H1 (cell line): ENCODE results near the gene ATP1A1. TPM values are rescaled to one million over a fixed set of nuclear protein-coding genes. Genes with fewer than 3 reads are reported as not detected.

Experiments
- CTCF ChIA-PET: fragments of 300-600 bp; sonication (Branson Sonifier 250); formaldehyde crosslinking; loops from one replicate; lab custom pipeline; 2021; ENCODE audit not compliant: partially characterized antibody; lab: Charles Lee
- POLR2A ChIA-PET: fragments of 300-600 bp; sonication (Branson Sonifier 250); formaldehyde crosslinking; loops from one replicate; lab custom pipeline; 2021; ENCODE audit warnings: inconsistent platforms; ENCODE audit not compliant: partially characterized antibody; lab: Charles Lee
- DNase-seq, 2 experiments: peaks; one replicate each; pipeline versions ENCODE4 v3.0.0 to v3.0.0-alpha.2; 2010 to 2022; ENCODE audit warnings: low spot score in 2 of 2, low read depth in 1 of 2, mixed read lengths in 1 of 2
- FAIRE-seq: peaks from 2 replicates; lab custom pipeline; 2011; peaks lifted over from hg19 to GRCh38; lab: Jason Lieb, UNC
- H2AFZ ChIP-seq: 2 replicates; pipeline ENCODE4 v1.8.1; 2012; ENCODE audit warnings: low read length, inconsistent platforms
- H2AK5ac ChIP-seq: 2 replicates; pipeline ENCODE4 v1.6.1; 2013; ENCODE audit warnings: low read depth, low read length
- H2BK120ac ChIP-seq: replicated peaks from 2 replicates; pipeline ENCODE3; 2013; ENCODE audit warnings: low read depth, low read length, inconsistent platforms
- H2BK12ac ChIP-seq: 2 replicates; pipeline ENCODE4 v1.6.1; 2013; ENCODE audit warnings: low read depth, low read length
- H2BK15ac ChIP-seq: 2 replicates; pipeline ENCODE4 v1.6.1; 2013; ENCODE audit warnings: low read length
- H2BK20ac ChIP-seq: 2 replicates; pipeline ENCODE4 v1.6.1; 2013; ENCODE audit warnings: low read length
- H2BK5ac ChIP-seq: 2 replicates; pipeline ENCODE4 v1.6.1; 2013; ENCODE audit warnings: low read depth, low read length
- H3K14ac ChIP-seq: 2 replicates; pipeline ENCODE4 v1.6.1; 2013; ENCODE audit warnings: inconsistent platforms; ENCODE audit not compliant: insufficient read length
- H3K18ac ChIP-seq: 2 replicates; pipeline ENCODE4 v1.6.1; 2013; ENCODE audit warnings: low read length; ENCODE audit errors: extremely low read depth
- H3K23ac ChIP-seq: 2 replicates; pipeline ENCODE4 v1.6.1; 2013; ENCODE audit warnings: inconsistent platforms; ENCODE audit not compliant: insufficient read length
- H3K23me2 ChIP-seq: 2 replicates; pipeline ENCODE4 v1.6.1; 2013; ENCODE audit warnings: low read depth, low read length
- H3K27ac ChIP-seq: 2 replicates; pipeline ENCODE4 v1.6.1; 2011; ENCODE audit warnings: low read depth, low read length, inconsistent platforms
- H3K27me3 ChIP-seq, 4 experiments: replicated peaks in 1 of 4; 1 replicate in 1 of 4; 2 replicates in 3 of 4; pipeline versions ENCODE4 v1.6.1 to v1.8.1; 2011 to 2013; ENCODE audit warnings: low read length in 3 of 4, mild to moderate bottlenecking in 3 of 4, inconsistent platforms in 2 of 4, mixed read lengths in 2 of 4, moderate library complexity in 1 of 4; ENCODE audit not compliant: control insufficient read depth in 3 of 4, insufficient read depth in 3 of 4; ENCODE audit errors: extremely low read depth in 1 of 4
- H3K36me3 ChIP-seq, 4 experiments: 2 replicates each; pipeline versions ENCODE4 v1.6.1 to v1.8.1; 2011 to 2013; ENCODE audit warnings: mild to moderate bottlenecking in 4 of 4, low read length in 3 of 4, moderate library complexity in 2 of 4, control low read depth in 1 of 4, inconsistent platforms in 1 of 4; ENCODE audit not compliant: insufficient read depth in 4 of 4, control insufficient read depth in 2 of 4
- H3K4ac ChIP-seq: replicated peaks from 2 replicates; pipeline ENCODE3; 2013; ENCODE audit warnings: low read length, low read depth, mixed read lengths, inconsistent platforms; ENCODE audit not compliant: insufficient read length
- H3K4me1 ChIP-seq, 4 experiments: replicated peaks in 1 of 4; 1 replicate in 1 of 4; 2 replicates in 3 of 4; pipeline versions ENCODE4 v1.6.1 to v1.8.1; 2011 to 2013; ENCODE audit warnings: low read length in 3 of 4, inconsistent platforms in 2 of 4, mixed read lengths in 1 of 4; ENCODE audit not compliant: insufficient read depth in 4 of 4, control insufficient read depth in 3 of 4
- H3K4me2 ChIP-seq, 2 experiments: 2 replicates each; pipeline versions ENCODE4 v1.6.1 to v1.8.1; 2011 to 2013; ENCODE audit warnings: low read depth in 2 of 2, low read length in 2 of 2, control low read depth in 1 of 2, inconsistent platforms in 1 of 2, mild to moderate bottlenecking in 1 of 2; ENCODE audit not compliant: insufficient read depth in 1 of 2
- H3K4me3 ChIP-seq, 4 experiments: fragments of 200-600, 300-600 bp in 1 of 4; sonication (generic), shearing (Covaris generic), sonication (Bioruptor Twin) in 1 of 4; 2 replicates each; pipeline versions ENCODE4 v1.5.1 to v1.8.1; 2011 to 2016; ENCODE audit warnings: low read length in 4 of 4, low read depth in 3 of 4, control low read depth in 2 of 4, inconsistent platforms in 2 of 4, mild to moderate bottlenecking in 2 of 4, mixed read lengths in 1 of 4, moderate library complexity in 1 of 4; ENCODE audit not compliant: insufficient read depth in 2 of 4; ENCODE audit errors: extremely low read depth in 1 of 4
- H3K56ac ChIP-seq: replicated peaks from 2 replicates; pipeline ENCODE3; 2013; ENCODE audit warnings: low read depth, mild to moderate bottlenecking, mixed read lengths, low read length, inconsistent platforms; ENCODE audit not compliant: insufficient read length
- H3K79me1 ChIP-seq: 2 replicates; pipeline ENCODE4 v1.6.1; 2013; ENCODE audit warnings: low read depth, low read length, control low read depth
- H3K79me2 ChIP-seq, 2 experiments: 2 replicates each; pipeline versions ENCODE4 v1.6.1 to v1.8.1; 2012 to 2013; ENCODE audit warnings: low read length in 2 of 2, mild to moderate bottlenecking in 2 of 2, inconsistent platforms in 1 of 2; ENCODE audit not compliant: insufficient read depth in 2 of 2, control insufficient read depth in 1 of 2
- H3K9ac ChIP-seq, 4 experiments: replicated peaks in 1 of 4; 1 replicate in 1 of 4; 2 replicates in 3 of 4; pipeline versions ENCODE4 v1.6.1 to v1.8.1; 2011 to 2013; ENCODE audit warnings: low read depth in 3 of 4, low read length in 3 of 4, control low read depth in 2 of 4, mild to moderate bottlenecking in 2 of 4, moderate library complexity in 2 of 4, inconsistent platforms in 1 of 4; ENCODE audit errors: extremely low read depth in 1 of 4
- H3K9me3 ChIP-seq, 2 experiments: 2 replicates each; pipeline versions ENCODE4 v1.6.1 to v1.8.1; 2012 to 2013; ENCODE audit warnings: mild to moderate bottlenecking in 2 of 2, moderate library complexity in 2 of 2, control low read depth in 1 of 2, inconsistent platforms in 1 of 2, low read depth in 1 of 2, low read length in 1 of 2, mixed read lengths in 1 of 2; ENCODE audit not compliant: insufficient read depth in 2 of 2
- H4K20me1 ChIP-seq, 2 experiments: replicated peaks in 1 of 2; 2 replicates each; pipeline versions ENCODE3 to v1.8.1; 2011 to 2013; ENCODE audit warnings: inconsistent platforms in 2 of 2, low read length in 2 of 2, mild to moderate bottlenecking in 1 of 2; ENCODE audit not compliant: insufficient read depth in 2 of 2, control insufficient read depth in 1 of 2
- H4K5ac ChIP-seq: 2 replicates; pipeline ENCODE4 v1.6.1; 2013; ENCODE audit warnings: low read length, low read depth, mixed read lengths, inconsistent platforms; ENCODE audit not compliant: insufficient read length
- H4K8ac ChIP-seq: 2 replicates; pipeline ENCODE4 v1.8.0; 2013; ENCODE audit warnings: mild to moderate bottlenecking, moderate library complexity, low read length, inconsistent platforms; ENCODE audit not compliant: insufficient read depth; ENCODE audit errors: extremely low read depth
- H4K91ac ChIP-seq: replicated peaks from 2 replicates; pipeline ENCODE3; 2013; ENCODE audit warnings: low read length, mixed read lengths, inconsistent platforms; ENCODE audit not compliant: insufficient read length
- ATF3 ChIP-seq: IDR thresholded peaks from 2 replicates; pipeline ENCODE4 v1.6.1; 2011; ENCODE audit warnings: low read depth, mild to moderate bottlenecking, low read length; ENCODE audit not compliant: insufficient read depth
- BRCA1 ChIP-seq: IDR thresholded peaks from 2 replicates; pipeline ENCODE4 v1.6.1; 2012; ENCODE audit warnings: low read depth, low read length, improper control_type of control experiment
- CBX5 ChIP-seq: fragments of 300-800, 300-1000 bp; sonication (generic); IDR thresholded peaks from 2 replicates; pipeline ENCODE4 v1.7.1; 2016; ENCODE audit warnings: antibody characterized with exemption, low read length, low read depth
- CBX8 ChIP-seq: fragments of 300-800, 300-1000 bp; sonication (generic); IDR thresholded peaks from 2 replicates; pipeline ENCODE4 v1.7.1; 2016; ENCODE audit warnings: low read depth, low read length, borderline replicate concordance
- CHD1 ChIP-seq: IDR thresholded peaks from 2 replicates; pipeline ENCODE4 v1.6.1; 2012; ENCODE audit warnings: low read depth, low read length, improper control_type of control experiment
- GTF2F1 ChIP-seq: IDR thresholded peaks from 2 replicates; pipeline ENCODE4 v1.6.1; 2012; ENCODE audit warnings: low read depth, low read length, improper control_type of control experiment, borderline replicate concordance
- KDM5A ChIP-seq: fragments of 200-600 bp; IDR thresholded peaks from 2 replicates; pipeline ENCODE4 v1.7.1; 2012; ENCODE audit warnings: mild to moderate bottlenecking, low read length, inconsistent platforms, mixed read lengths
- MAFK ChIP-seq: IDR thresholded peaks from 2 replicates; pipeline ENCODE4 v1.6.1; 2012; ENCODE audit warnings: low read depth, mild to moderate bottlenecking, improper control_type of control experiment, low read length
- NRF1 ChIP-seq: IDR thresholded peaks from 2 replicates; pipeline ENCODE4 v1.6.1; 2011; ENCODE audit warnings: mild to moderate bottlenecking, low read depth, low read length, improper control_type of control experiment
- PHF8 ChIP-seq: fragments of 200-600 bp; sonication (generic); conservative IDR thresholded peaks from 2 replicates; pipeline ENCODE4 v1.7.1; 2012; ENCODE audit warnings: low read depth, mild to moderate bottlenecking, inconsistent platforms, low read length, moderate library complexity
- SIN3A ChIP-seq, 2 experiments: IDR thresholded peaks in 1 of 2; conservative IDR thresholded peaks in 1 of 2; 2 replicates each; pipeline ENCODE4 v1.6.1; 2011 to 2012; ENCODE audit warnings: low read length in 2 of 2, improper control_type of control experiment in 1 of 2, low read depth in 1 of 2, mild to moderate bottlenecking in 1 of 2
- SIRT6 ChIP-seq: IDR thresholded peaks from one replicate; pipeline ENCODE4 v1.7.1; 2012; ENCODE audit warnings: low read length, inconsistent platforms
- SP1 ChIP-seq: IDR thresholded peaks from 2 replicates; pipeline ENCODE4 v1.6.1; 2011; ENCODE audit warnings: low read depth, low read length
- SP4 ChIP-seq: IDR thresholded peaks from 2 replicates; pipeline ENCODE4 v1.6.1; 2012; ENCODE audit warnings: low read length, inconsistent platforms
- TCF12 ChIP-seq: IDR thresholded peaks from 2 replicates; pipeline ENCODE4 v1.6.1; 2011; ENCODE audit warnings: low read depth, mild to moderate bottlenecking, low read length
- ZNF274 ChIP-seq: IDR thresholded peaks from 2 replicates; pipeline ENCODE4 v1.7.0; 2012; ENCODE audit warnings: low read length, borderline replicate concordance; ENCODE audit errors: extremely low read depth
- WGBS, 2 experiments: shearing (Covaris generic) in 1 of 2; methylation state at CpG; one replicate each; pipeline versions ENCODE4 v1.1.6 to v1.1.7; 2013 to 2015; ENCODE audit warnings: low lambda C conversion rate in 2 of 2, mixed read lengths in 2 of 2, inconsistent platforms in 1 of 2, low coverage in 1 of 2, missing lambda C conversion rate in 1 of 2; ENCODE audit not compliant: insufficient replicate concordance in 2 of 2, insufficient coverage in 1 of 2, insufficient read length in 1 of 2; ENCODE audit errors: extremely low coverage in 1 of 2, missing lambda C conversion rate in 1 of 2; 5-methylcytosine and 5-hydroxymethylcytosine counted together
- polyA plus RNA-seq, 7 experiments: library from polyadenylated mRNA; depleted of rRNA in 3 of 7; stranded (reverse) in 5 of 7; unstranded in 2 of 7; fragments of >200 nt in 5 of 7; fragments of 200-250 nt in 2 of 7; gene quantifications; 1 replicate in 5 of 7; 2 replicates in 1 of 7; 4 replicates in 1 of 7; pipeline versions ENCODE4 v1.2.1 to v1.2.3, GENCODE V29; 2011 to 2013; ENCODE audit warnings: missing spikeins in 2 of 7, mixed read lengths in 2 of 7
- total RNA-seq: library from RNA; stranded (reverse); fragmentation: NEBNext Ultra II Directional; extraction: Animal tissue kit (Norgen Biotek cat#: 25700); gene quantifications from 2 replicates; pipeline ENCODE4 v1.2.1, GENCODE V29; 2021

The ATP1A1 gene
- total and polyA plus RNA-seq, 2 of the 8 experiments (the other 6 are each of a cell fraction or from before 2014, with no cell fraction given) = 222 to 325 TPM

GRCh38 chr1:116328671-116329070, 44.4 kb upstream of the ATP1A1 start:
- Histone ChIP-seq H2BK120ac (no peak overlapping the region), H2BK5ac (no peak overlapping the region), H2BK15ac (no peak overlapping the region), H3K4me1 (no peaks in the 10 kb centered on the region), H2AFZ (no peak overlapping the region), H2AK5ac (no peak overlapping the region), H4K20me1 (no peaks in the 10 kb centered on the region), H3K14ac (no peak overlapping the region), H3K18ac (no peak overlapping the region), H3K79me2 (no peaks in the 10 kb centered on the region), H4K8ac (no peak overlapping the region), H4K5ac (no peak overlapping the region), H3K4me3 (no peak overlapping the region), H3K9me3 (no peaks in the 10 kb centered on the region), H3K79me1 (no peaks in the 10 kb centered on the region), H3K27ac (no peak overlapping the region), H3K23ac (no peak overlapping the region), H4K91ac (no peak overlapping the region), H3K23me2 (no peaks in the 10 kb centered on the region), H3K4me2 (no peak overlapping the region), H2BK20ac (no peak overlapping the region), H3K56ac (no peak overlapping the region), H2BK12ac (no peak overlapping the region), H3K9ac (no peak overlapping the region), H3K36me3 (no peaks in the 10 kb centered on the region), H3K4ac (no peak overlapping the region), H3K27me3 (no peaks in the 10 kb centered on the region)
- WGBS, 2 experiments = 92% methylated on average over 2 of the region's 2 CpGs; no CpG with 5 or more reads in 1 of the 2 experiments
- POLR2A ChIA-PET = no interaction called here
- DNase-seq (no peak), FAIRE-seq (no peak)
- CTCF ChIA-PET = no interaction called here
- TF ChIP-seq KDM5A = no peak
- TF ChIP-seq PHF8 = no peak
- no peak for TF ChIP-seq SP4
- no peak for TF ChIP-seq NRF1
- TF ChIP-seq CBX5 = no peak
- TF ChIP-seq SP1 = no peak
- no peak for TF ChIP-seq CBX8
- TF ChIP-seq ATF3 = no peak
- TF ChIP-seq ZNF274 = no peak
- no peak for TF ChIP-seq SIN3A (conservative IDR thresholded peaks at IDR 0.05 in 1 of 2, IDR thresholded peaks at IDR 0.05 in 1 of 2; ENCODE audit: low read depth in 1 of 2, low read length in 2 of 2)
- no peak for TF ChIP-seq GTF2F1
- no peak for TF ChIP-seq TCF12
- no peak for TF ChIP-seq MAFK
- TF ChIP-seq CHD1 = no peak
- TF ChIP-seq SIRT6 = no peak
- no peak for TF ChIP-seq BRCA1
